Measurements from ENCODE around the gene ZBTB3.
"Not testable (repeated sequence)": the region's sequence is repeated elsewhere in the genome, so short reads cannot be mapped to it uniquely, and the experiment has no call there.

ZBTB3 gene

DNA sequence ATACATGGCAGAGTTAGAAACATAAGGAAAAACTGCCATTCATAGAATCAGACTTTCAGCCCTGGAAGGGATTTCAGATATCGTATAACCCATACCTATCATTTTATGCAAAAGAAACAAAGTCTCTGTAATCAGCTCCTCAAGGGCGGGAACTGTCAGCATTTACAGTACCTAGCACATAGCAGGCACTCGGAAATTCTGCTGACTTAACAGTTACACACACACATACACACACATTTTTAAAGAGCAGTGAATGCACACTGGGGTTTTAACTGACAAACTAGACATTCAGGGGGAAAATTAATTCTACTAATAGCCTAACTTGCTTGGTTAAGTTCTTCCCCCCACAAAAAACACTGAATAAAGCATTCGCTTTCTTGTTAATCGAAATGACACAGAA lies 37.8 kb downstream of the ZBTB3 start:
- no peak for DNase-seq (ENCODE audit: low spot score)

- DNase-seq (ENCODE audit: low spot score), result no peak
Measured at GRCh38 chr11:62715150-62716130, 38.5 kb downstream of the ZBTB3 start.

- DNase-seq (ENCODE audit: low spot score), result no peak
Measured at GRCh38 chr11:62713343-62713742, 40.6 kb downstream of the ZBTB3 start.

DNA sequence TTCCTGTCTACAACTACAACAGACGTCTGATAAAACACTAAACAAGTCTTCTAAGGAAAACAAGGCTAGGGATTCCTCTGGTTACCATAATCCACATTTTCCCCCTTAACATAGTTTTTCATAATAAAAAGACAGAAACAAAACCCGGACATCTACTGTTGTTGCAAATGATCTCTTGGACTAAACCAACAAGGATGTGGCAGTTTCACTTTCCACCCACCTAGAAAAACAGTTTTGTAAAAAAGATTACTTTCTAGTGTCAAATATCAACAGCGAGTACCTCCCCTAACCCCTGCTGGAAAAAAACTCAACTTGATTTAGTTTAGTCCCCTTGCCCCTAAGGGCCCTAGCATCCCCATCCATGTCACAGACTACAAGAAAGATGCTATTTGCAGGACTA lies 41.1 kb downstream of the ZBTB3 start:
- peak; percentile 21 for DNase-seq (ENCODE audit: low spot score)

DNA sequence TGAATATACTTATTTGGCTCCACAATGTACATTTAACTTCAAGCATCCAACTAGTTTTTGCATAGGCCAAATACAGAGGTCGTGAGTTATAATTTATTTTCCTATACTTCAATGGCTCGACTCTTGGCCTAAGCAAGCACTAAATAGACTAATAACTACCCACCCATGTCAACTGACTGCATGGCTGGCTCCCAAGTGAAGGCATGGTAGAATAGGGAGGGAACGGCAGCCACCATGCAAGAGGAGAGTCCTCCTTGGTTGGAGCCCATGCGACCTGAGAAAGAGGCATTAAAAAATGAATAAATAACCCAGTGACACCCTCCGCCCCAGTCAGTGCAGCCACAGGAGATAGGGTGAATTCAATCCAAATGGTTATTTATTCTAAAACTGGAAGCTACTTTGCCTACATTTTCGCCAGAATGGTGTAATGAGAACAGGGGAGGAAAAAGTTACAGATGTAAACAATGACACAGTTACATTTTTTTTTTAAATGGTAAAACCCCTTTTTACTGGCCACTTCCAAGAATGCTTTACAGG lies 41.6 kb downstream of the ZBTB3 start:
- DNase-seq (ENCODE audit: low spot score), result no peak

DNA sequence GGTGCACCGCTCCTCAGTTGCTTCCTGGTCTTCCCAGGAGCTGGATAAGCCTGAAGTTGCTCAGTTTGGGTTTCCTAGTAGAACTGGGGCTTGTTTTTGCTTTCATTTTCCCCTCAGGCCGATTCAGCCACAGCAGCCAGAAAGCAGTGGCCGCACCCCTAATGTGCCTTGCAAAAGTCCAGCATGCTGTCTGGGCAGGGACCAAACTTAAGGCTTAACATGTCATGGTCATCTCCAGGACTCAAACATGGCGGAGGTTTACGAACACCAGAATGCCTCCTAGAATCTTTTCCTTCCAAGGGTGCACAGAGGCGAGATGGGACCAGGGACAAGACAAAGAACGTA lies 44.0 kb downstream of the ZBTB3 start:
- DNase-seq (ENCODE audit: low spot score), result no peak

DNA sequence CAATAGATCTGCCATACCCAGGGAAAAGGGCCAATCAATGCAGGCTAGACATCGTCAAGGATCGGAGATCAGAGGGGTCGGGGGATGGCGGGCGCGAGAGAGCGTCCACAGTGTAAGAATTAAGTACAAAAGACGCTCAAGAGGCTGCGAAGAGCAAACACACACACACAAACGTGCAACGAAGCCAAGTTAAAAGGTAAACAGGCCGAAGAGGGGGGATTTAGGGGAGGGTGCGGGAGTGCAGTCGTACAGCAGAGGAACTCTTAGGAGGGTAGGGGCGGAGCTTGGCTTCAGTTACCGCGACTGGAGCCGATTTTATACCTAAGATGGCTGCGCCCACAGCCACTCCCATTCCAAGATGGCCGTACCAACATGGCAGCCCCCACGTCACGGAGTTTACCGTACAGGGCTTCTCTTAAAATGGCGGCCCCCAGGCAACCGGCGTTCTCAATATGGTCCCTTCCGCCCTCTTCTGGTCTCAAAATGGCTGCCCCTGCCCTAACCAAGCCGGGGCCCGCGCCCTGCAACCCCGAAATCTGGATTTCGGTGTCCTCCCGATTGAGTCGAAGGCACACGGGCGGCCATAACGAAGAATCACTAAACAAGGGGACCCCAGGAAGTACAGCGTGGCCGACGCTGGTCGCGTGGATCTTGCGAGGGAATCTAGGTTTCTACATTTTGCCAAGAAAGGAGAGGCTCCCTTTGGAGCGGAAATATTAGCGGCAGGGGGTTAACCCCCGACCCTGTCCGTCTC lies 44.5 kb downstream of the ZBTB3 start:
- DNase-seq (ENCODE audit: low spot score), result peak; percentile 98

DNA sequence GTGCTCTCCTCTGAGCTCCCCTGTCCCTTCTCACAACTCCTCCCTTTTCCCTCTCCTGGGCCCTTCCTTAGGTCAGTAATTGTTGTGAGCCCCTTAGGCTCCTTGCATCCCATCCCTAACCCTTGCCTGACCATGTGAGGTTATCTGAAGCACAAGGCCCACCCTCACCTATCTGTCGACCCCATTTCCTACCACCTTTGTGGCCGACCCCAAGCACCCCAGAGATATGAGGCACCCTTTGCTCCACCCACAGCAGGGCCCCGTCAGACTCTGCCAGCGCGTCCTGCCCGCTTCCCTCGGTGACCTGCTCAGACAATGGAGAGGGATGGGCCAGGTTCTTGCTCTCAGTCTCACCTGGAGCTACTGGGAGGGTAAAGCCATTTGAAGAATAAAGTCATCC lies 45.2 kb downstream of the ZBTB3 start:
- DNase-seq (ENCODE audit: low spot score), result peak; percentile 54

- DNase-seq (ENCODE audit: low spot score), result no peak
Measured at GRCh38 chr11:62708392-62708791, 45.6 kb downstream of the ZBTB3 start.

DNA sequence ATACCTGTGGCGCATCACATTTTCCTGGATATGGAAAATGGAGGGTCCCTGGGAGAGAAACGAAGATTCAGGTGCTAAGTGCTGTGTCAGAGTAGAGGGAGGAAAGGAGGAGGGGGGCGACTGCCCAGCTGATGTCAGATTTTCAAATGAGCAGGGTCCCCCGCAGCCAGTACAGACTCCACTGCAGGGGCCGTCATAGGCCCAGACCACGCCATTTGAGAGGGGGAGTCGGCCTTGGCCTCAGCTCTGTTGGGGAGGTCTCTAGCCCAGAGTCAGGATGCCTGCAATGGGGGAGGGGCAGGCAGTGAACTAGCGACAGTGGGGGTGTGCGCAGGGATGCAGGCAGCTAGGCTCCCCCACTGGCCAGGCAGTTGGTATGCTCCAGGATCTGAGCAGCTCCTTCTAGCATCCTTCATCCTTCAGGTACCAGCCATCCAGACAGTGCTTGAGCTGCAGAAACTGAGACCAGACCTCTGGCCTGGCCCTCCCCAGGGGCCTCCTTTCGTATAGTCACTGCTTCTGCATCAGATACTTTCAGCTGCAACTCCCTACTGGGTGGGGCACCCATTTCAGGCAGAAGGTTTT lies 46.6 kb downstream of the ZBTB3 start, which contains the start of the genes BSCL2 and GNG3:
TSS of gene BSCL2 (minus strand) at position 148 of the 585 bp plus-strand sequence. CDS start 229 bp downstream, outside the sequence.
TSS of gene GNG3 (plus strand) at position 400 of the 585 bp plus-strand sequence. CDS start 620 bp downstream, outside the sequence.
- DNase-seq (ENCODE audit: low spot score), result no peak

GRCh38 chr11:62706850-62707247 lies 47.1 kb downstream of the ZBTB3 start:
- DNase-seq (ENCODE audit: low spot score), result no peak

- peak; percentile 94 for DNase-seq (ENCODE audit: low spot score)
Measured at GRCh38 chr11:62705880-62706849, 47.8 kb downstream of the ZBTB3 start.

- DNase-seq (ENCODE audit: low spot score), result no peak
Measured at GRCh38 chr11:62705413-62705812, 48.5 kb downstream of the ZBTB3 start.

GRCh38 chr11:62703921-62704320 lies 50.0 kb downstream of the ZBTB3 start:
- DNase-seq (ENCODE audit: low spot score), result not testable (repeated sequence)

GRCh38 chr11:62702246-62702645 lies 51.7 kb downstream of the ZBTB3 start:
- no peak for DNase-seq (ENCODE audit: low spot score)

All from CD4-positive, alpha-beta T cell treated with Interleukin-2 at 100 ng/mL for 4 hours (primary cell).